Body of pancreas (tissue), 4 donors: ENCODE data around the gene OR1J4. TPM values are rescaled to one million over a fixed set of nuclear protein-coding genes. Genes with fewer than 3 reads are reported as not detected.
"Not testable (repeated sequence)": the region's sequence is repeated elsewhere in the genome, so short reads cannot be mapped to it uniquely, and the experiment has no call there.

Experiments used
- ATAC-seq: fragments of 150-250 bp; one replicate; pipeline ENCODE4 v1.9.1; 2016
- DNase-seq, 4 donors: peaks; one replicate each; pipeline ENCODE4 v3.0.0-alpha.2; 2019
- H3K27ac ChIP-seq, 4 donors: fragments of 200-600 bp; sonication (generic); 1 replicate in 3 of 4; 2 replicates in 1 of 4; pipeline versions ENCODE4 v1.5.1 to v1.6.1; 2016 to 2019; ENCODE audit warnings: mild to moderate bottlenecking in 1 of 4, mixed read lengths in 1 of 4, moderate library complexity in 1 of 4
- H3K27me3 ChIP-seq, 2 donors: fragments of 200-600 bp; sonication (generic); one replicate each; pipeline ENCODE4 v1.6.0; 2016; ENCODE audit warnings: mild to moderate bottlenecking in 1 of 2
- H3K36me3 ChIP-seq, 2 donors: fragments of 200-600 bp; sonication (generic); replicated peaks in 1 of 2; 2 replicates each; pipeline ENCODE4 v1.5.1; 2016; ENCODE audit warnings: low read depth in 2 of 2; ENCODE audit not compliant: insufficient read depth in 1 of 2
- H3K4me1 ChIP-seq: fragments of 200-600 bp; sonication (generic); one replicate; pipeline ENCODE4 v1.6.0; 2016
- H3K4me3 ChIP-seq, 2 donors: fragments of 200-600 bp; sonication (generic); 1 replicate in 1 of 2; 2 replicates in 1 of 2; pipeline ENCODE4 v1.5.1; 2016 to 2019
- H3K9me3 ChIP-seq, 3 donors: fragments of 200-600 bp; sonication (generic); 1 replicate in 2 of 3; 2 replicates in 1 of 3; pipeline ENCODE4 v1.5.1; 2016
- POLR2A ChIP-seq, 3 donors: fragments of 450-650 bp; IDR thresholded peaks; one replicate each; pipeline ENCODE4 v1.6.1; 2016; ENCODE audit warnings: antibody characterized with exemption in 3 of 3, mild to moderate bottlenecking in 2 of 3
- WGBS, 2 donors: methylation state at CpG; one replicate each; pipeline ENCODE4 v1.1.5; 2017; 5-methylcytosine and 5-hydroxymethylcytosine counted together
- intact Hi-C: fragments of 100-400 bp; cut with DNase I; formaldehyde crosslinking; loops from one replicate; pipeline ENCODE4 v1.15.1; 2023
- total RNA-seq, 2 donors: library from RNA; depleted of rRNA; stranded (reverse); fragments of >200 nt; gene quantifications; one replicate each; pipeline ENCODE4 v1.1.0, GENCODE V29; 2016
- TF ChIP-seq, protein P1 (sequence below), 7 experiments: fragments of 450-650 bp in 4 of 7; fragments of 200-600 bp in 3 of 7; sonication (generic) in 3 of 7; IDR thresholded peaks; one replicate each; pipeline ENCODE4 v1.5.1; 2016 to 2019; ENCODE audit warnings: antibody characterized with exemption in 7 of 7

OR1J4 gene
- total RNA-seq, 2 donors from 2014 or later = not detected

- no peak overlapping the region for H3K4me3 ChIP-seq
- intact Hi-C loops = no loop called here
- no peak overlapping the region for H3K27ac ChIP-seq
- H3K4me1 ChIP-seq = no peaks in the 10 kb centered on the region
- TF ChIP-seq, protein P1, sequence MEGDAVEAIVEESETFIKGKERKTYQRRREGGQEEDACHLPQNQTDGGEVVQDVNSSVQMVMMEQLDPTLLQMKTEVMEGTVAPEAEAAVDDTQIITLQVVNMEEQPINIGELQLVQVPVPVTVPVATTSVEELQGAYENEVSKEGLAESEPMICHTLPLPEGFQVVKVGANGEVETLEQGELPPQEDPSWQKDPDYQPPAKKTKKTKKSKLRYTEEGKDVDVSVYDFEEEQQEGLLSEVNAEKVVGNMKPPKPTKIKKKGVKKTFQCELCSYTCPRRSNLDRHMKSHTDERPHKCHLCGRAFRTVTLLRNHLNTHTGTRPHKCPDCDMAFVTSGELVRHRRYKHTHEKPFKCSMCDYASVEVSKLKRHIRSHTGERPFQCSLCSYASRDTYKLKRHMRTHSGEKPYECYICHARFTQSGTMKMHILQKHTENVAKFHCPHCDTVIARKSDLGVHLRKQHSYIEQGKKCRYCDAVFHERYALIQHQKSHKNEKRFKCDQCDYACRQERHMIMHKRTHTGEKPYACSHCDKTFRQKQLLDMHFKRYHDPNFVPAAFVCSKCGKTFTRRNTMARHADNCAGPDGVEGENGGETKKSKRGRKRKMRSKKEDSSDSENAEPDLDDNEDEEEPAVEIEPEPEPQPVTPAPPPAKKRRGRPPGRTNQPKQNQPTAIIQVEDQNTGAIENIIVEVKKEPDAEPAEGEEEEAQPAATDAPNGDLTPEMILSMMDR (IDR thresholded peaks at IDR 0.05) = no peak
- no peak for TF ChIP-seq POLR2A (IDR thresholded peaks at IDR 0.05)
- DNase-seq = no peak
- no peaks in the 10 kb centered on the region for H3K27me3 ChIP-seq
- WGBS, 2 donors = 82 to 90% methylated on average over 1 of the region's 1 CpG
- no peaks in the 10 kb centered on the region for H3K36me3 ChIP-seq
- H3K9me3 ChIP-seq = no peaks in the 10 kb centered on the region
- no peak for ATAC-seq
These were observed 17.2 kb downstream of the OR1J4 start for GRCh38 chr9:122536134-122536533.

- H3K4me1 ChIP-seq, DNase-seq, H3K36me3 ChIP-seq, intact Hi-C loops, ATAC-seq, H3K4me3 ChIP-seq, H3K27ac ChIP-seq, H3K9me3 ChIP-seq, H3K27me3 ChIP-seq: not testable (repeated sequence)
- WGBS, 2 donors = 61 to 63% methylated on average over 7 of the region's 7 CpGs
These were observed 18.1 kb downstream of the OR1J4 start for GRCh38 chr9:122537066-122537465.

DNA sequence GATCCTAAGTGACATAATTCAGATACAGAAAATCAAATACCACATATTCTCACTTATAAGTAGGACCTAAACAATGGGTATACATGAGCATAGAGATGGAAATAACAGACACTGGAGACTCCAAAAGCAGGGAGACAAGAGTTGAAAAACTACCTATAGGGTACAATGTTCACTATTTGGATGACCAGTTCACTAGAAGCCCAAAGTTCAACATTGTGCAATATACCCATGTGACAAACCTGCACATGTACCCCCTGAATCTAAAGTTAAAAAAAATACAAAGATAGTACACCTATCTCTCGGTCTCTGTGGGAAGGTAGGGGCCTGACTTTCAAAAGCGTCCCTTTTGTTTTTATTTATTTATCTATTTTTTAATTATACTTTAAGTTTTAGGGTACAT lies 19.8 kb downstream of the OR1J4 start:
- no peaks in the 10 kb centered on the region for H3K9me3 ChIP-seq
- intact Hi-C loops = no loop called here
- TF ChIP-seq, protein P1 (IDR thresholded peaks at IDR 0.05) = no peak
- TF ChIP-seq POLR2A (IDR thresholded peaks at IDR 0.05) = no peak
- DNase-seq (no peak), ATAC-seq (no peak)
- H3K4me3 ChIP-seq = no peak overlapping the region
- no peak overlapping the region for H3K27ac ChIP-seq
- no peaks in the 10 kb centered on the region for H3K36me3 ChIP-seq
- H3K4me1 ChIP-seq = no peaks in the 10 kb centered on the region
- H3K27me3 ChIP-seq = no peaks in the 10 kb centered on the region
- 38 to 44% methylated on average over 2 of the region's 2 CpGs for WGBS, 2 donors

- Histone ChIP-seq H3K9me3 (no peaks in the 10 kb centered on the region), H3K27ac (no peak overlapping the region), H3K4me3 (no peak overlapping the region), H3K27me3 (no peaks in the 10 kb centered on the region), H3K4me1 (no peaks in the 10 kb centered on the region), H3K36me3 (no peaks in the 10 kb centered on the region)
- DNase-seq (no peak), ATAC-seq (no peak)
- intact Hi-C loops = no loop called here
- TF ChIP-seq, protein P1 (IDR thresholded peaks at IDR 0.05) = no peak
- no peak for TF ChIP-seq POLR2A (IDR thresholded peaks at IDR 0.05)
- 50 to 51% methylated on average over 8 of the region's 8 CpGs for WGBS, 2 donors
These were observed 27.3 kb downstream of the OR1J4 start for GRCh38 chr9:122546196-122546595.

GRCh38 chr9:122551371-122551770 lies 32.4 kb downstream of the OR1J4 start:
- no peak for TF ChIP-seq POLR2A (IDR thresholded peaks at IDR 0.05)
- TF ChIP-seq, protein P1 (IDR thresholded peaks at IDR 0.05) = no peak
- intact Hi-C loops = no loop called here
- WGBS, 2 donors = 48 to 49% methylated on average over 5 of the region's 5 CpGs

More at GRCh38 chr9:122551371-122551770, 32.4 kb downstream of the OR1J4 start:
- H3K27ac ChIP-seq = no peak overlapping the region
- H3K4me1 ChIP-seq = no peaks in the 10 kb centered on the region
- no peaks in the 10 kb centered on the region for H3K27me3 ChIP-seq
- no peaks in the 10 kb centered on the region for H3K36me3 ChIP-seq
- DNase-seq (no peak), ATAC-seq (no peak)
- H3K9me3 ChIP-seq = no peaks in the 10 kb centered on the region
- H3K4me3 ChIP-seq = no peak overlapping the region
